NCI-H2029 treated with DMSO at 0.1 percent for 48 hours (cell line): ENCODE data around the gene ESYT3.

ENCODE experiments used
- DNase-seq: peaks from one replicate; lab custom pipeline; 2025; lab: John Stamatoyannopoulos, UW

The ESYT3 gene

DNA sequence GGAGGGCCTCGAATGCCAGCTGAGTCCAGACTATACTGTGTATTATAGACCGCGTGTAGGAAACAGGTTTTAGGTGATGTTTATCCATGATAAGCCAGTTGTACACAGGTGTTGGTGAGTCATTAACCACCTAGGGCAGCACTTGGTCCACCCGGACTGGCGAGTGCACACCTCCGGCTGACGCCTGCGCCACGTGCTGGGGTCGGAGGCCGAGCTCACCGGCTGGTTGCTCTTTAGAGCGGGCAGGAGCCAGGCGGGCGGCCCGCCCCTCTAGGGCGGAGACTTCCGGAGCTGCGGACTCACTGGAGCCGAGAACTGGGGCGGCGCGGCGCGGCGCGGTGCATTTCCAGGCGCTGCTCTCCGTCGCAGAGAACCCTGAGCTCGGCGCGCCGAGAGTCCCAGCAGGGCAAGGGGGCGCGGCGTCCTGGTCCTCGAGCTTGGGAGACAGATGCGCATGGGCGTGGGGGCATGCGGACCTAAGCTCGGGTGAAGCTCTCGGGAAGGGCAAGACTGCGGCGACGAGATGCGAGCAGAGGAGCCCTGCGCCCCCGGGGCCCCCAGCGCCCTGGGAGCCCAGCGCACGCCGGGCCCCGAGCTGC lies at the start of gene ESYT3:
TSS of gene ESYT3 (plus strand) at position 341 of the 599 bp plus-strand sequence. CDS start at position 524, 183 bp downstream.
- peak; percentile 40 for DNase-seq

DNA sequence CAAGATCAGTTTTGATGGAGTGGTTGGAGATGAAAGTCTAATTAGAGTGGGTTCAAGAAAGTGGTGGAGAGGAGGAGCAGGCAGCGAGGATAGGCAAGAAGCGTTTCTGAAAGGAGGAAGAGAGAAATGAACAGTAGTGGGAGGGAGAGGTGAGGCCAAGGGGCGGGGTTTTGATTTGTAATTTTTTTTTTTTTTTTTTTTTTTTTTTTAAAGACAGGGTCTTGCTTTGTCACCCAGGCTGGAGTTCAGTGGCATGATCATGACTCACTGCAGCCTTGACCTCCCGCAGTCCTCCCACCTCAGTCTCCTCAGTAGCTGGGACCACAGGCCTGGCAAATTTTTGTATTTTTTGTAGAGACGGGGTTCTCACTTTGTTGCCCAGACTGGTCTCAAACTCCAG lies 49.4 kb upstream of the ESYT3 start:
- no peak for DNase-seq

- no peak for DNase-seq
Observed at GRCh38 chr3:138389144-138389601, 45.2 kb upstream of the ESYT3 start.

DNA sequence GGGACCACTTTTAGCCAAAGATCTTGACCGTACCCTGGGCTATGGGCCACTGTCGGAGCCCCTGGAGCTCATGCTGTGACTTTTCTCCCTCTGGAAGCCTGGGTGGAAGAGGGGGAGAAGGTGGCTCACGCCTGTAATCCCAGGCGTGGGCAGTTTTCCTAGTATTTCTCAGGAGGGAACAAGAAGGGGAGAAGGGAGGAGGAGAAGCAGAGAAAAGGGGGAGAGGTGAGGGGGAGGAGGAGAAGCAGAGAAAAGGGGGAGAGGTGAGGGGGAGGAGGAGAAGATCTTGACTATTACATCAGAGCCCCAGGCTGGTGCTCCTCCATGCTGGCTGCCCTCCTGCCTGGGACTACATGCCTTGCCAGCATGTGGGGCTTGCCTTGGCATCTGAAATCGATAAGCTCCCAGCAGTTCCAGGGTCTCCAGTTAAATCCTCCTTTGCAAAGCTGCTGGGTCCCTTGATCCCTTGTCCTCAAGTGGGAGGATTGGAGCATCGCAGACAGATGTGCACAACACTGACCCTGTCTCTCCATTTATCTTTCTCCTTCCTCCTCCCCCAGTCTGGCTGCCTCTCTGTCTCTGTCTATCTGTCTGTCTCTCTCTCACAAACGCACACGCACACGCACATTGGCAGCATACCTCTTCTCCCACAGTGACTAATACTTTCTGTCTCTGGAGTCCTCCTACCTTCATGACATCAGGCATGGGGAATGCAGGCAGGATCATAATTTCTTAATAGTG lies 44.4 kb upstream of the ESYT3 start:
- DNase-seq: no peak

DNA sequence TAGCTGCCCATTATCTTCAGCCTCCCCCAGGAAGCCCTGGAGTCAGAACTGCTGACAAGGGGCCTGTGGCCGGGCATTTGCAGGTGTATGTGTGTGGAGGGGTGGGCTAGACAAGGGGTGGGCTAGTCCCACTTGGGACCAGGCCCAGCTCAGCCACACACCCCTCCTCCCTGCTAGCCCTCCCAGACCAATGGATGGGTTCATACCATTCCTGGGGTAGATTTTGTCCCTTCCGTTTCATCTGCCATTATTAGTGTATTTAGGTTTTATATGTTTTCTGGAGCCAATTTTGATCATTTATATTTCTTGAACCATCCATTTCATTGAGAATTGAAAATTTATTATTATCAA lies 43.9 kb upstream of the ESYT3 start:
- no peak for DNase-seq

DNA sequence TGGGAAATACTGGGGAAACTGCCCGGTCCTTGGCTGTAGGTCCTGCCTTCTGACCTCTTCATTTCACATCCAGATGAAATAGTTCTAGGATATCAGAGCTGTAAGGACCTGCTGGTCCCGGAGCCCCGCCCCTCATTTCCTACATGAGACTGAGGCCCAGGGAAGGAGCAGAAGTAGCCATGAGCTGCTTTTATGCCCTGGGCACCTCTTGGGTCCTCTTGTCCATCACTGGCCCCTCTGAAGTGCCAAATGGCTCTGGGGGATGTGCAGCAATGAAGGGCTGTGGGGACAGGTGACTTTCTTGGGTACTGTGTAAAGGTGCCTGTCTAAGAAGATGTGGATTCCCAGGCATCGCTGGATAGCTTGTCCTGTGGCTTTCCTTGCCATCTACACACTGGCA lies 40.3 kb upstream of the ESYT3 start:
- no peak for DNase-seq

DNA sequence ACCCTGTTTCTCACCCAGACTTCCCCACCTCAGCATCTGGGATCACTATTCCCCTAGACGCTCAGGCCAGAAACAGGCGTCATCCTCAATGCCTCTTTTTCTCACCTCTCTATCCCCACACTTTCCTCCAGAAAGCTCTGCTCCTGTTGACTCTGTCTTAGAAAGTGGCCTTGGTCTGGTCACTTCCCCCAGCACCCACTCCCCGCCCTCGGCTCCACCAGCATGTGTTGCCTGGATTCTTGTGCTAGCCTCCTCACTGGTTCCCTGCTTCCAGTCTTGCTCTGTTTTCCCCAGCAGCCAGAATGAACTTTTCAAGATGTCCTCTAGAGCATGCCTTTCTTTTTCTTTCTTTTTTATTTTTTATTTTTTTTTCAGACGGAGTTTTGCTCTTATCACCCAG lies 39.7 kb upstream of the ESYT3 start:
- DNase-seq: no peak

DNA sequence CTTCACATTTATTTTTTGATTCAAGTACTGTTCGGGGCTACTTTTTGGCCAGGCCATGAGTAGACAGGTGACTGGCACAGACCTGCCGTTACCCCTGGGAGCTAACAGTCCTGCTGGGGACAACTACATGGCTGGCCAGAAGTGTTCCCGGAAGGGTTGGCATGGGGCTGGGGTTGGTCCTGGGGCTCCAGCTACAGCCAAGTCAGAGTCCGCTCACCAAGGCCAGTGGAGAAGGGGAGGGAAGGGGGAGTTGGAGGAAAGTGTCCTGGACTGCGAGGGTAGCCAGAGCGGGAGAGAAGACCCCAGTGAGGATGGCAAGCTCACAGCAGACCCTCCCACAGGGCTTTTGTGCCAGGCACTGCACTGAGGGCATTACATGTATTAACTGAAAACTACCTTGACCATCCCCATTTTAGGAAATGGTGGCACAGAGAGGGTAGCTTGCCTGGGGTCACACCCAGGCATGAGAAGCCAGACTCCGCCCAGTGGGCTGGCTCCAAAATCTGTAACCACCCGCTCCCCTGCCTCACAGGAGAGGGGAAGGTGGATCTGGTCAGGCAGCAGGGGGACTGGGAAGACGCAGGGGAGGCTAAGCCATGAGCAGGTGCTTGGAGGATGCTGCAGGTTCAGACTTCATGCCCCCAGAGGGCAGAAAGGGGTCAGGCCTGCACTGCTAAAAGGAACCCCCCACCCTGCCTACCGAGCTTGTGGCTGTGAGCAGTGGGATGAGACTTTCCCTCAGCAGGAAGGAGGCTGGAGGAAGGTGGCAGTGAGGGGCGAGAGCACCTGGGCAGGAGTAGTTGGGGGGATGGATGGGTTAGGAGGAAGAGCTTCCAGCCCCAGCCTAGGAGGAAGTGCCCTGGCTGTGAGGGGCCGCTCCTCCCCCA lies 38.3 kb upstream of the ESYT3 start:
- no peak for DNase-seq

DNA sequence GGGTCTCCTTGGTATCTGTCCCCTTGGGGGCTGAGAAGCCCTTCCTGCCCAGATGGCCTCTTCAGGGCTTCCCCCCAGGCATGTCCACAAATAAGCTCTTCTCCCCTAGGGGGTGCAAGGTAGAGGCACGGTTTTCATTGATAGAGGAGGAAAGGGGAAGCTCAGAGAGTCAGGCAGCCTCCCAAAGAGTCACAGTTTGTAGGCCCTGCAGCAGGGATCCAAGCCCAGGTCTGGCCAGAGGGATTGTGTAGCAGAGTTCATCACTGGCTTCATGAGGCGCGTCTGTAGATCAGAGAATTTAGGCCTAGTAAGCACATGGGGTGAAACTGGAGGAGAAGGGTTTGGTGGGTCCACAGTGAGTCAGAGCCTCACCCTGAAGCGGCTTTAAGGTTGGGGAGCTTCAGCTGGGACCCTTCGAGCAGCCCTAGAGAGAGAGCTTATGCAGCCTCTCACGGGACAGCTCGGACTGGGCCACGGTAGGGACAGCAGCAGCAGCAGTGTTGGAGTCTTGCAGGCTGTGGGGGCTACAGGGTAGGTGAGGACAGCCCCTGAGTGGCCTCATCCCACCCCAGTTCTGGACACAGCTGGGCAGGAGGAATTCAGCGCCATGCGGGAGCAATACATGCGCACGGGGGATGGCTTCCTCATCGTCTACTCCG lies 37.5 kb upstream of the ESYT3 start:
- no peak for DNase-seq

GRCh38 chr3:138397983-138398382 lies 36.4 kb upstream of the ESYT3 start:
- no peak for DNase-seq

GRCh38 chr3:138398791-138399575 lies 35.4 kb upstream of the ESYT3 start:
- DNase-seq: no peak

DNA sequence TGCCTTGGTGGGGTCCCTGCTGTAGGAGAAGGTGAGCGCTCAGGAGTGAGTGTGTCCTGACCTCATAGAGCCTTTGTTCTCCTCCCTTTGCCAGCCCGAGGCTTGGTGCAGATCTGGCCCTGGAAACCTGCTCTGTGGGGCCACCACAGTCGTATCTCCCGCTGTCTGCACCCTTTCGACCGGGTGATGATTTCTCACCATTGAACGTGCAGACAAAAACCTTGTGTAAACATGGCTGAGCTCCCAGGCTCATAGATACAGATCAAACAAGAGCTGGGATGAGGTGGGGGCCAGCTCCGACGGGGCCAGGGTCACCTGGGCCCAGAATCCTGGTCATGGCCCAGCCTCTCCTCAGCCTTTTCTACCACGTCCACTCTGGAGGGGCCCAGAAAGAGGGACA lies 34.6 kb upstream of the ESYT3 start:
- peak; percentile 46 for DNase-seq

- DNase-seq: no peak
Observed at GRCh38 chr3:138400651-138401070, 33.8 kb upstream of the ESYT3 start.

GRCh38 chr3:138401834-138402233 lies 32.6 kb upstream of the ESYT3 start:
- DNase-seq: no peak

GRCh38 chr3:138404121-138404520 lies 30.3 kb upstream of the ESYT3 start:
- no peak for DNase-seq

- DNase-seq: no peak
Observed at GRCh38 chr3:138405001-138405400, 29.4 kb upstream of the ESYT3 start.

DNA sequence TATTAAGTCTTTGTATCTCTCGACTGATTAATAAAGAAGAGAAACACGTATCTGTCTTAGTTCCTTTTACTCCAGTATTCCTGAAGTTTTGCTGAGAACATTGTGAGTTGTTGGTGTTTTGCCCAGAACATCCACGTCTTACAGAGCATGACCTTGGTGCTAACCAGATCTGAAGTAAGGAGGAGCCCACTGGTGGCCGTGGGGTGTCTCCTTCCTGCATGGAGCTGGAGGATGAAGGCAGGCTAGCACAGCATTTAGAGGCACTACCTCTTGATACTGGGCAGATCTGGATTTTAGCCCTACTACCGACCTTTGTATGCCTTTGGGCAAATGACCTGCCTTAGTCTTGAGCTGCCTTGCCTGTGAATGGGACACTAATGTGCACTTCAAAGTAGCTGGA lies 28.9 kb upstream of the ESYT3 start:
- DNase-seq: no peak

DNA sequence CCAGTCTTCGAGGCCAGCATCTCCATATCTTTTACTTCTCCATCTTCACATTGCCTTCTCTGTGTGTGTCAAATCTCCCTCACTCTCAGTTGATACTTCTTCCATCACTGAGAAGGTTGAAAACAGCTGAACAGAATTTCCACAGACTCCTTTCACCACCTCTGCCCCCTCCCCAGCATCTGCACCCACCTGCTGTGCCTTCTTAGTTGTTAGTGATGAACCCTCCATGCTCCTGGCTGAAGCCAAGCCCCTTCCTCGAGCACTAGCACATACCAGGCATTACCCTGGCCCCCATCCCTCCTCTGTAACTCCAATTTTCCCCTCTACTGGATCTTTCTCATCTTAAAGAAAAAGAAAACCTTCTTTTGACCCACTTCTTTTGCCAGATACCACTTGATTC lies 27.8 kb upstream of the ESYT3 start:
- no peak for DNase-seq

DNA sequence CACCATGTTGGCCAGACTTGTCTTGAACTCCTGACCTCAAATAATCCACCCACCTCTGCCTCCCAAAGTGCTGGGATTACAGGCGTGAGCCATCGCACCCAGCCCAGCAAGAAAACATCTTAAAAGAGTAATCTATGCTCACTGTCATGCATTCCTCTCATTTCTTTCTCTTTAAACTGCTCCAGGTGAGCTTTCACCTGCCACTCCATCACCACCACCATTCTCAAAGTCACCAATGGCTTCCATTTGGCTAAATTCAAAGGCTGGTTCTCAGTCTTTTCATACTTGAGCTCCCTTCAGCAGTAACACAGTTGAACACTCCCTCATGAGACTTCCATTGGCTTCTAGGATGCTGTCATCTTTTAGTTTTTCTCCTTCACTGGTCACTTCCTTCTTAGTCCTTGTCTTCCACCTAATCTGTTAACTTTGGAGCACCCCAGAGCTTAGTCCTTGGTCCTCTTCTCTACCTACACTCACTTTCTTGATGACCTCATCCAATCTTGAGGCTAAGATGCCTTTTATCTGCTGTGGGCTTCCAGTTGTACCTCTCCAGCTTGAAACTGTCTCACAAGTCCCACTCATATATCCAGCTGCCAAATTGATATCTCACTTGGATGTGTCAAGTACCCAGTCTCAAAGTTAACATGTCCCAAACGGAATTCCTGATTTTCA lies 27.0 kb upstream of the ESYT3 start:
- DNase-seq: no peak

GRCh38 chr3:138408751-138409570 lies 25.5 kb upstream of the ESYT3 start:
- no peak for DNase-seq
